HCT116 (cell line): Measurements from ENCODE around the gene CRK. TPM values are rescaled to one million over a fixed set of nuclear protein-coding genes. Genes with fewer than 3 reads are reported as not detected.

Source experiments
- ATAC-seq: fragments of 200-7000 bp; cut with Tn5 transposase; 2 replicates; pipeline ENCODE4 v1.9.1; 2020; ENCODE audit warnings: mild to moderate bottlenecking, moderate library complexity
- BruUV-seq: library from RNA; stranded (reverse); fragments of 400-500 nt; replicated peaks from 2 replicates; lab custom pipeline; 2021; lab: Mats Ljungman, UMichigan
- CTCF ChIA-PET: fragments of 300-600 bp; sonication (Branson Sonifier 250); formaldehyde crosslinking; loops from one replicate; lab custom pipeline; 2021; ENCODE audit warnings: antibody characterized with exemption; lab: Charles Lee
- POLR2A ChIA-PET: fragments of 300-600, 350-600 bp; sonication (Branson Sonifier 250); formaldehyde crosslinking; loops from one replicate; lab custom pipeline; 2021; ENCODE audit warnings: antibody characterized with exemption; lab: Charles Lee
- RAD21 ChIA-PET, 2 experiments: fragments of 300-600 bp; sonication (Branson Sonifier 250); formaldehyde crosslinking; loops; one replicate each; lab custom pipeline; 2023; ENCODE audit warnings: low total read pairs in 2 of 2; ENCODE audit not compliant: uncharacterized antibody in 2 of 2, unreplicated experiment in 2 of 2, low non-redundant PET in 1 of 2; lab: Charles Lee
- DNase-seq: peaks from one replicate; pipeline ENCODE4 v3.0.0-alpha.2; 2010; ENCODE audit warnings: low read depth, low spot score
- H2AFZ ChIP-seq: fragments of 200-600 bp; shearing (Covaris generic), sonication (generic); 2 replicates; pipeline ENCODE4 v1.6.1; 2017; ENCODE audit warnings: low read depth, mixed run types, mixed read lengths, antibody characterized with exemption, low read length; ENCODE audit not compliant: poor library complexity, severe bottlenecking
- H3K27ac ChIP-seq: 2 replicates; pipeline ENCODE4 v1.5.1; 2012; ENCODE audit warnings: low read depth, low read length
- H3K27me3 ChIP-seq: fragments of 200-600 bp; sonication (generic); 2 replicates; pipeline ENCODE4 v1.6.1; 2016; ENCODE audit warnings: mixed run types, low read length, mixed read lengths; ENCODE audit not compliant: insufficient read depth
- H3K36me3 ChIP-seq, 2 experiments: fragments of 200-500 bp in 1 of 2; fragments of 200-600 bp in 1 of 2; sonication (Bioruptor generic) in 1 of 2; sonication (generic) in 1 of 2; 2 replicates each; pipeline versions ENCODE4 v1.5.1 to v1.6.1; 2014 to 2016; ENCODE audit warnings: low read length in 2 of 2, inconsistent platforms in 1 of 2, mixed read lengths in 1 of 2, mixed run types in 1 of 2; ENCODE audit not compliant: insufficient read depth in 2 of 2, control insufficient read depth in 1 of 2
- H3K4me1 ChIP-seq, 2 experiments: fragments of 200-600 bp in 1 of 2; sonication (generic) in 1 of 2; 2 replicates each; pipeline versions ENCODE4 v1.5.1 to v1.6.1; 2012 to 2017; ENCODE audit warnings: low read length in 2 of 2, inconsistent platforms in 1 of 2, mild to moderate bottlenecking in 1 of 2, mixed read lengths in 1 of 2, mixed run types in 1 of 2, moderate library complexity in 1 of 2; ENCODE audit not compliant: insufficient read depth in 2 of 2, control insufficient read depth in 1 of 2
- H3K4me2 ChIP-seq: fragments of 200-600 bp; sonication (generic); 2 replicates; pipeline ENCODE4 v1.6.1; 2017; ENCODE audit warnings: mixed run types, low read length, mixed read lengths
- H3K4me3 ChIP-seq, 2 experiments: fragments of 200-600 bp in 1 of 2; sonication (generic) in 1 of 2; replicated peaks in 1 of 2; 2 replicates each; pipeline ENCODE4 v1.5.1; 2011 to 2016; ENCODE audit warnings: low read length in 2 of 2, control low read depth in 1 of 2, low read depth in 1 of 2, mild to moderate bottlenecking in 1 of 2, mixed read lengths in 1 of 2, mixed run types in 1 of 2
- H3K79me2 ChIP-seq: fragments of 200-600 bp; sonication (generic); 2 replicates; pipeline ENCODE4 v1.6.1; 2017; ENCODE audit warnings: mild to moderate bottlenecking, mixed run types, low read length, moderate library complexity, mixed read lengths; ENCODE audit not compliant: insufficient read depth
- H3K9ac ChIP-seq: fragments of 200-600 bp; sonication (generic); 2 replicates; pipeline ENCODE4 v1.6.1; 2016; ENCODE audit warnings: low read length, mixed read lengths
- H3K9me2 ChIP-seq: fragments of 200-600 bp; sonication (generic), shearing (Covaris generic); 2 replicates; pipeline ENCODE4 v1.6.1; 2017; ENCODE audit warnings: mixed run types, mild to moderate bottlenecking, moderate library complexity; ENCODE audit not compliant: insufficient read depth
- H3K9me3 ChIP-seq, 2 experiments: fragments of 200-500 bp in 1 of 2; fragments of 200-600 bp in 1 of 2; sonication (Bioruptor generic) in 1 of 2; sonication (generic) in 1 of 2; 2 replicates each; pipeline ENCODE4 v1.6.1; 2014 to 2017; ENCODE audit warnings: low read length in 2 of 2, mixed read lengths in 2 of 2, inconsistent platforms in 1 of 2, low read depth in 1 of 2, mild to moderate bottlenecking in 1 of 2, mixed run types in 1 of 2, moderate library complexity in 1 of 2; ENCODE audit not compliant: control insufficient read depth in 1 of 2, insufficient read depth in 1 of 2
- H4K20me1 ChIP-seq: fragments of 200-600 bp; sonication (generic), shearing (Covaris generic); 2 replicates; pipeline ENCODE4 v1.6.1; 2017; ENCODE audit warnings: mixed run types, mild to moderate bottlenecking, moderate library complexity; ENCODE audit not compliant: insufficient read depth
- CEBPB ChIP-seq: IDR thresholded peaks from 2 replicates; pipeline ENCODE4 v1.6.1; 2012; ENCODE audit warnings: low read depth
- EGR1 ChIP-seq: IDR thresholded peaks from 2 replicates; pipeline ENCODE4 v1.6.1; 2012; ENCODE audit warnings: low read depth
- FOSL1 ChIP-seq: IDR thresholded peaks from 2 replicates; pipeline ENCODE4 v1.6.1; 2012; ENCODE audit warnings: low read depth
- SP1 ChIP-seq: IDR thresholded peaks from 2 replicates; pipeline ENCODE4 v1.6.1; 2012; ENCODE audit warnings: low read depth
- YY1 ChIP-seq: IDR thresholded peaks from 2 replicates; pipeline ENCODE4 v1.6.1; 2011; ENCODE audit warnings: low read length, low read depth, moderate library complexity, mild to moderate bottlenecking; ENCODE audit not compliant: insufficient replicate concordance; ENCODE audit errors: extremely low read depth
- ZFX ChIP-seq: fragments of 450-650 bp; IDR thresholded peaks from 2 replicates; pipeline ENCODE4 v1.6.1; 2017
- intact Hi-C: fragments of 100-400 bp; cut with micrococcal nuclease; formaldehyde crosslinking; loops from 2 replicates; pipeline ENCODE4 v1.10.0; 2022
- total RNA-seq: library from RNA; stranded (reverse); gene quantifications from one replicate; pipeline ENCODE4 v1.2.1, GENCODE V29; 2021; ENCODE audit not compliant: unreplicated experiment
- TF ChIP-seq, protein P1 (sequence below), 3 experiments: fragments of 200-600 bp in 1 of 3; sonication (generic) in 1 of 3; IDR thresholded peaks in 2 of 3; conservative IDR thresholded peaks in 1 of 3; 2 replicates each; pipeline ENCODE4 v1.5.1; 2012 to 2017; ENCODE audit warnings: low read depth in 2 of 3, low read length in 2 of 3, antibody characterized with exemption in 1 of 3, borderline replicate concordance in 1 of 3, control low read depth in 1 of 3, mild to moderate bottlenecking in 1 of 3, mixed read lengths in 1 of 3, mixed run types in 1 of 3, moderate library complexity in 1 of 3; ENCODE audit not compliant: insufficient read depth in 1 of 3
- TF ChIP-seq, protein P2 (sequence below): IDR thresholded peaks from 2 replicates; pipeline ENCODE4 v1.6.1; 2012
- TF ChIP-seq, protein P3 (sequence below): IDR thresholded peaks from 2 replicates; pipeline ENCODE4 v1.6.1; 2012
- TF ChIP-seq, protein P4 (sequence below): IDR thresholded peaks from 2 replicates; pipeline ENCODE4 v1.6.1; 2011; ENCODE audit warnings: mild to moderate bottlenecking, low read length, moderate library complexity; ENCODE audit not compliant: insufficient replicate concordance; ENCODE audit errors: extremely low read depth

Gene CRK
- total RNA-seq, 1 experiment from 2014 or later = 55.5 TPM

DNA sequence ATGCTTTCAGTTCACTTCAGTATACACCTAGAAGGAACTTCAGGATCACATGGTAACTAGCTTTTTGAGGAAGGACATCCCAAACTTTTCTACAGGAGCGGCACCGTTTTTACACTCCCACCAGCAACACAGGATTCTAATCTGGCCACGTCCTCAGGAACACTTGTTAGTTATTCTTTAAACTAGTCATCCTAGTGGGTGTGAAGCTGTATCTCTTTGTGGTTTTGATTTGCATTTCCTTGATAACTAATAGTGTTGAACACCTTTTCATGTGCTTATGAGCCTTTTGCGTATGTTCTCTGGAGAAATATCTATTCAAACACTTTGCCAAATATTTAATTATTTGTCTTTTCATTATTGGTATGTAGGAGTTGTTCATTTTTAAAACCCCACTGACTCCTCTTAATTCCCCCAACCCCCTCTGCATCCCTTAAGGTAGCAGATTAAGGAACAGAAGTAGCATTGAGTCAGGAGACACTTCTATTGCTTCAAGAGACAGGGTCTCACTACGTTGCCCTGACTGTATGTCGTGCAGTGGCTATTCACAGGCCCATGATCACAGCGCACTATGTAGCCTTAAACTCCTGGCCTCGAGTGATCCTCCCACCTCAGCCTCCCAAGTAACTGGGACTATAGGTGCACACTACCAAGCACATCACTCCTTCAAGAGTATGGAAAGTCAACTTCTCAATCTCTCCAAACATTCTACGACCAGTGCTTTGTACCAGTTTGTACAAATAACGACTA lies 81.4 kb downstream of the CRK start:
- H3K9me3 ChIP-seq = no peaks in the 10 kb centered on the region
- intact Hi-C loops = no loop called here
- no peak overlapping the region for H3K27ac ChIP-seq
- H3K9ac ChIP-seq = no peak overlapping the region
- DNase-seq = no peak
- peaks cover under 1 to 18% of the 10 kb centered on the region in 2 experiments; a peak in 2 of 4 replicates for H3K4me1 ChIP-seq
- H3K4me2 ChIP-seq = no peak overlapping the region
- H3K36me3 ChIP-seq = peaks cover 0 to 2% of the 10 kb centered on the region in 2 experiments; a peak in 2 of 4 replicates
- no peak overlapping the region for H3K4me3 ChIP-seq
- H4K20me1 ChIP-seq = peaks cover 75% of the 10 kb centered on the region
- no peaks in the 10 kb centered on the region for H3K9me2 ChIP-seq
- ChIA-PET POLR2A (no interaction called here), RAD21 (no interaction called here), CTCF (no interaction called here)
- no peaks in the 10 kb centered on the region for H3K27me3 ChIP-seq
- H2AFZ ChIP-seq = no peak overlapping the region
- BruUV-seq = no TSS peak
- TF ChIP-seq ZFX (no peak), EGR1 (no peak), FOSL1 (no peak), SP1 (no peak), CEBPB (no peak), YY1 (no peak)
- TF ChIP-seq, protein P1, sequence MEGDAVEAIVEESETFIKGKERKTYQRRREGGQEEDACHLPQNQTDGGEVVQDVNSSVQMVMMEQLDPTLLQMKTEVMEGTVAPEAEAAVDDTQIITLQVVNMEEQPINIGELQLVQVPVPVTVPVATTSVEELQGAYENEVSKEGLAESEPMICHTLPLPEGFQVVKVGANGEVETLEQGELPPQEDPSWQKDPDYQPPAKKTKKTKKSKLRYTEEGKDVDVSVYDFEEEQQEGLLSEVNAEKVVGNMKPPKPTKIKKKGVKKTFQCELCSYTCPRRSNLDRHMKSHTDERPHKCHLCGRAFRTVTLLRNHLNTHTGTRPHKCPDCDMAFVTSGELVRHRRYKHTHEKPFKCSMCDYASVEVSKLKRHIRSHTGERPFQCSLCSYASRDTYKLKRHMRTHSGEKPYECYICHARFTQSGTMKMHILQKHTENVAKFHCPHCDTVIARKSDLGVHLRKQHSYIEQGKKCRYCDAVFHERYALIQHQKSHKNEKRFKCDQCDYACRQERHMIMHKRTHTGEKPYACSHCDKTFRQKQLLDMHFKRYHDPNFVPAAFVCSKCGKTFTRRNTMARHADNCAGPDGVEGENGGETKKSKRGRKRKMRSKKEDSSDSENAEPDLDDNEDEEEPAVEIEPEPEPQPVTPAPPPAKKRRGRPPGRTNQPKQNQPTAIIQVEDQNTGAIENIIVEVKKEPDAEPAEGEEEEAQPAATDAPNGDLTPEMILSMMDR (IDR thresholded peaks at IDR 0.05 in 2 of 3, conservative IDR thresholded peaks at IDR 0.05 in 1 of 3; ENCODE audit: borderline replicate concordance in 1 of 3, insufficient read depth in 1 of 3, low read depth in 2 of 3, low read length in 2 of 3) = no peak
- TF ChIP-seq, protein P2, sequence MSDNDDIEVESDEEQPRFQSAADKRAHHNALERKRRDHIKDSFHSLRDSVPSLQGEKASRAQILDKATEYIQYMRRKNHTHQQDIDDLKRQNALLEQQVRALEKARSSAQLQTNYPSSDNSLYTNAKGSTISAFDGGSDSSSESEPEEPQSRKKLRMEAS = no peak
- TF ChIP-seq, protein P3, sequence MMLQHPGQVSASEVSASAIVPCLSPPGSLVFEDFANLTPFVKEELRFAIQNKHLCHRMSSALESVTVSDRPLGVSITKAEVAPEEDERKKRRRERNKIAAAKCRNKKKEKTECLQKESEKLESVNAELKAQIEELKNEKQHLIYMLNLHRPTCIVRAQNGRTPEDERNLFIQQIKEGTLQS = no peak
- TF ChIP-seq, protein P4, sequence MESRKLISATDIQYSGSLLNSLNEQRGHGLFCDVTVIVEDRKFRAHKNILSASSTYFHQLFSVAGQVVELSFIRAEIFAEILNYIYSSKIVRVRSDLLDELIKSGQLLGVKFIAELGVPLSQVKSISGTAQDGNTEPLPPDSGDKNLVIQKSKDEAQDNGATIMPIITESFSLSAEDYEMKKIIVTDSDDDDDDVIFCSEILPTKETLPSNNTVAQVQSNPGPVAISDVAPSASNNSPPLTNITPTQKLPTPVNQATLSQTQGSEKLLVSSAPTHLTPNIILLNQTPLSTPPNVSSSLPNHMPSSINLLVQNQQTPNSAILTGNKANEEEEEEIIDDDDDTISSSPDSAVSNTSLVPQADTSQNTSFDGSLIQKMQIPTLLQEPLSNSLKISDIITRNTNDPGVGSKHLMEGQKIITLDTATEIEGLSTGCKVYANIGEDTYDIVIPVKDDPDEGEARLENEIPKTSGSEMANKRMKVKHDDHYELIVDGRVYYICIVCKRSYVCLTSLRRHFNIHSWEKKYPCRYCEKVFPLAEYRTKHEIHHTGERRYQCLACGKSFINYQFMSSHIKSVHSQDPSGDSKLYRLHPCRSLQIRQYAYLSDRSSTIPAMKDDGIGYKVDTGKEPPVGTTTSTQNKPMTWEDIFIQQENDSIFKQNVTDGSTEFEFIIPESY = no peak
- no peak for ATAC-seq
- peaks cover 100% of the 10 kb centered on the region for H3K79me2 ChIP-seq
